DOHH2 (cell line): ENCODE measurements around the gene ZNF622.

Source experiments
- H3F3A ChIP-seq: fragments of 200-600 bp; sonication (generic), shearing (Covaris generic); 2 replicates; pipeline ENCODE4 v1.6.0; 2016; ENCODE audit warnings: antibody characterized with exemption, mild to moderate bottlenecking; ENCODE audit not compliant: control insufficient read depth, insufficient read depth
- H3K27ac ChIP-seq: fragments of 200-600 bp; sonication (generic); 2 replicates; pipeline ENCODE4 v1.5.1; 2014; ENCODE audit warnings: low read depth, mild to moderate bottlenecking, low read length, moderate library complexity
- H3K27me3 ChIP-seq: fragments of 200-600 bp; sonication (generic); 2 replicates; pipeline ENCODE4 v1.6.1; 2014; ENCODE audit warnings: mild to moderate bottlenecking, low read length, mixed read lengths; ENCODE audit not compliant: control insufficient read depth
- H3K36me3 ChIP-seq: fragments of 200-600 bp; sonication (generic); 2 replicates; pipeline ENCODE4 v1.6.1; 2014; ENCODE audit warnings: mild to moderate bottlenecking, low read length, moderate library complexity, mixed read lengths; ENCODE audit not compliant: control insufficient read depth
- H3K4me1 ChIP-seq: fragments of 200-600 bp; sonication (generic); 2 replicates; pipeline ENCODE4 v1.6.1; 2014; ENCODE audit warnings: mild to moderate bottlenecking, low read length, mixed read lengths; ENCODE audit not compliant: control insufficient read depth
- H3K4me2 ChIP-seq: fragments of 200-600 bp; sonication (generic); 2 replicates; pipeline ENCODE4 v1.6.0; 2014; ENCODE audit warnings: mild to moderate bottlenecking, low read length, moderate library complexity
- H3K4me3 ChIP-seq: fragments of 200-600 bp; sonication (generic); 2 replicates; pipeline ENCODE4 v1.5.1; 2014; ENCODE audit warnings: mild to moderate bottlenecking, low read length, mixed read lengths
- H3K79me2 ChIP-seq: fragments of 200-600 bp; sonication (generic); 2 replicates; pipeline ENCODE4 v1.6.1; 2014; ENCODE audit warnings: mild to moderate bottlenecking, low read length, mixed read lengths; ENCODE audit not compliant: control insufficient read depth
- H3K9me2 ChIP-seq: fragments of 200-600 bp; sonication (generic); replicated peaks from 2 replicates; pipeline ENCODE4 v1.6.1; 2014; ENCODE audit warnings: mild to moderate bottlenecking, low read length, mixed read lengths; ENCODE audit not compliant: control insufficient read depth
- H3K9me3 ChIP-seq: fragments of 200-600 bp; sonication (generic); 2 replicates; pipeline ENCODE4 v1.6.1; 2014; ENCODE audit warnings: antibody characterized with exemption, low read length, mixed read lengths; ENCODE audit not compliant: control insufficient read depth, insufficient read depth
- H4K20me1 ChIP-seq: fragments of 200-600 bp; sonication (generic); 2 replicates; pipeline ENCODE4 v1.6.0; 2014; ENCODE audit warnings: low read depth, mild to moderate bottlenecking, antibody characterized with exemption, low read length, moderate library complexity; ENCODE audit not compliant: control insufficient read depth, insufficient read depth
- EZH2phosphoT487 ChIP-seq: fragments of 200-600 bp; sonication (generic); IDR thresholded peaks from 2 replicates; pipeline ENCODE4 v1.6.1; 2017; ENCODE audit warnings: borderline replicate concordance, mild to moderate bottlenecking, antibody characterized with exemption, low read length, moderate library complexity, mixed read lengths
- TF ChIP-seq, protein P1 (sequence below): fragments of 200-600 bp; sonication (generic); IDR thresholded peaks from one replicate; pipeline ENCODE4 v1.5.1; 2014; ENCODE audit warnings: antibody characterized with exemption, mild to moderate bottlenecking, low read depth, low read length; ENCODE audit not compliant: poor library complexity, severe bottlenecking

The ZNF622 gene

GRCh38 chr5:16414861-16415260 lies 50.7 kb downstream of the ZNF622 start:
- H3K36me3 ChIP-seq, result no peaks in the 10 kb centered on the region
- H3K4me1 ChIP-seq, result no peaks in the 10 kb centered on the region
- no peaks in the 10 kb centered on the region for H3K79me2 ChIP-seq
- TF ChIP-seq, protein P1, sequence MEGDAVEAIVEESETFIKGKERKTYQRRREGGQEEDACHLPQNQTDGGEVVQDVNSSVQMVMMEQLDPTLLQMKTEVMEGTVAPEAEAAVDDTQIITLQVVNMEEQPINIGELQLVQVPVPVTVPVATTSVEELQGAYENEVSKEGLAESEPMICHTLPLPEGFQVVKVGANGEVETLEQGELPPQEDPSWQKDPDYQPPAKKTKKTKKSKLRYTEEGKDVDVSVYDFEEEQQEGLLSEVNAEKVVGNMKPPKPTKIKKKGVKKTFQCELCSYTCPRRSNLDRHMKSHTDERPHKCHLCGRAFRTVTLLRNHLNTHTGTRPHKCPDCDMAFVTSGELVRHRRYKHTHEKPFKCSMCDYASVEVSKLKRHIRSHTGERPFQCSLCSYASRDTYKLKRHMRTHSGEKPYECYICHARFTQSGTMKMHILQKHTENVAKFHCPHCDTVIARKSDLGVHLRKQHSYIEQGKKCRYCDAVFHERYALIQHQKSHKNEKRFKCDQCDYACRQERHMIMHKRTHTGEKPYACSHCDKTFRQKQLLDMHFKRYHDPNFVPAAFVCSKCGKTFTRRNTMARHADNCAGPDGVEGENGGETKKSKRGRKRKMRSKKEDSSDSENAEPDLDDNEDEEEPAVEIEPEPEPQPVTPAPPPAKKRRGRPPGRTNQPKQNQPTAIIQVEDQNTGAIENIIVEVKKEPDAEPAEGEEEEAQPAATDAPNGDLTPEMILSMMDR, result no peak
- TF ChIP-seq EZH2phosphoT487, result no peak
- no peaks in the 10 kb centered on the region for H4K20me1 ChIP-seq
- no peak overlapping the region for H3K4me2 ChIP-seq
- no peak overlapping the region for H3K4me3 ChIP-seq
- no peaks in the 10 kb centered on the region for H3K9me2 ChIP-seq
- H3K27me3 ChIP-seq, result no peaks in the 10 kb centered on the region
- no peak overlapping the region for H3K27ac ChIP-seq
- no peaks in the 10 kb centered on the region for H3F3A ChIP-seq
- no peaks in the 10 kb centered on the region for H3K9me3 ChIP-seq

- no peaks in the 10 kb centered on the region for H3K9me3 ChIP-seq
- no peak overlapping the region for H3K4me3 ChIP-seq
- no peaks in the 10 kb centered on the region for H3K36me3 ChIP-seq
- H3K27ac ChIP-seq, result no peak overlapping the region
- H3K79me2 ChIP-seq, result no peaks in the 10 kb centered on the region
- H3K4me1 ChIP-seq, result no peaks in the 10 kb centered on the region
- no peaks in the 10 kb centered on the region for H3F3A ChIP-seq
- no peaks in the 10 kb centered on the region for H3K9me2 ChIP-seq
- H3K4me2 ChIP-seq, result no peak overlapping the region
- no peaks in the 10 kb centered on the region for H4K20me1 ChIP-seq
- TF ChIP-seq, protein P1, result no peak
- TF ChIP-seq EZH2phosphoT487, result no peak
- no peaks in the 10 kb centered on the region for H3K27me3 ChIP-seq
These were observed 52.3 kb downstream of the ZNF622 start for GRCh38 chr5:16413166-16413860.

DNA sequence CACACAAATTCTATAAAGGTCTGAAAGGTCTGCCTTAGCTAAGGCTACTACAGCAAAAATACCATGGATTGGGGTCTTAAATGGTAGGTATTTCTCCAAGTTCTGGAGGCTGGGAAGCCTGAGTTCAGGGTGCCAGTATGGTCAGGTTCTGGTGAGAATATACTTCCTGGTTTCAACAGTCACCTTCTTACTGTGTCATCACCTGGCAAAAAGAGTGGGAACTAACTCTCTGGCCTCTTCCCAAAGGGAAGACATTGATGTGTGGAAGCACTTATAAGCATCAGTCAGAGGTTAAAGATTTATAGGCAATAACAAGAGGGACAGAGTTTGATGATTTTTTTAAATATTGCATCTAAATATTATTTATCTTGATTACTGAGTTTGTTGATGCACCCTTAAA lies 53.0 kb downstream of the ZNF622 start:
- Histone ChIP-seq H3F3A (no peaks in the 10 kb centered on the region), H3K79me2 (no peaks in the 10 kb centered on the region), H3K9me2 (no peaks in the 10 kb centered on the region), H3K27me3 (no peaks in the 10 kb centered on the region), H3K9me3 (no peaks in the 10 kb centered on the region), H3K27ac (no peak overlapping the region), H3K4me2 (no peak overlapping the region), H3K4me1 (no peaks in the 10 kb centered on the region), H4K20me1 (no peaks in the 10 kb centered on the region), H3K36me3 (no peaks in the 10 kb centered on the region), H3K4me3 (no peak overlapping the region)
- TF ChIP-seq, protein P1, result no peak
- TF ChIP-seq EZH2phosphoT487, result no peak
